HEK293 (cell line): ENCODE measurements around the gene IWS1.

Experiments
- CTCF ChIA-PET: fragments of 350-600 bp; formaldehyde crosslinking; extraction: SDS; loops from one replicate; lab custom pipeline; 2021; ENCODE audit warnings: antibody characterized with exemption; lab: Yijun Ruan, JAX
- POLR2A ChIA-PET: fragments of 300-600 bp; formaldehyde crosslinking; extraction: SDS; loops from one replicate; lab custom pipeline; 2020; ENCODE audit warnings: antibody characterized with exemption, inconsistent platforms; lab: Yijun Ruan, JAX
- H3K27ac ChIP-seq: fragments of 200-500 bp; sonication (Bioruptor generic); 2 replicates; pipeline ENCODE4 v1.5.1; 2014; ENCODE audit warnings: low read depth, low read length, control low read depth, inconsistent platforms; ENCODE audit errors: extremely low read depth
- H3K36me3 ChIP-seq, 2 experiments: fragments of 200-500 bp in 1 of 2; sonication (Bioruptor generic) in 1 of 2; 1 replicate in 1 of 2; 2 replicates in 1 of 2; pipeline ENCODE4 v1.5.1; 2014 to 2017; ENCODE audit warnings: inconsistent platforms in 2 of 2, low read length in 2 of 2; ENCODE audit not compliant: control insufficient read depth in 2 of 2, insufficient read depth in 1 of 2
- H3K4me1 ChIP-seq: fragments of 200-500 bp; sonication (Bioruptor generic); 2 replicates; pipeline ENCODE4 v1.5.1; 2014; ENCODE audit warnings: mild to moderate bottlenecking, low read length, inconsistent platforms; ENCODE audit not compliant: control insufficient read depth, insufficient read depth
- H3K4me3 ChIP-seq: 2 replicates; pipeline ENCODE4 v1.5.1; 2011; ENCODE audit warnings: low read depth, mild to moderate bottlenecking, control low read depth, low read length, moderate library complexity
- H3K9me3 ChIP-seq: fragments of 200-500 bp; sonication (Bioruptor generic); 2 replicates; pipeline ENCODE4 v1.5.1; 2014; ENCODE audit warnings: low read depth, low read length, inconsistent platforms; ENCODE audit not compliant: control insufficient read depth, insufficient read depth
- AEBP2 ChIP-seq: fragments of 450-650 bp; formaldehyde crosslinking; IDR thresholded peaks from 2 replicates; pipeline ENCODE4 v1.5.1; 2016; ENCODE audit warnings: missing biosample characterization, missing genetic modification characterization, borderline replicate concordance
- BCL11A ChIP-seq: fragments of 450-650 bp; formaldehyde crosslinking; IDR thresholded peaks from 2 replicates; pipeline ENCODE4 v1.5.1; 2016; ENCODE audit warnings: low read depth, missing biosample characterization, missing genetic modification characterization
- KLF1 ChIP-seq: fragments of 450-650 bp; formaldehyde crosslinking; IDR thresholded peaks from 2 replicates; pipeline ENCODE4 v1.5.1; 2016; ENCODE audit warnings: missing biosample characterization, missing genetic modification characterization
- KLF8 ChIP-seq: fragments of 450-650 bp; formaldehyde crosslinking; IDR thresholded peaks from 2 replicates; pipeline ENCODE4 v1.5.1; 2016; ENCODE audit warnings: missing biosample characterization, missing genetic modification characterization
- MEIS1 ChIP-seq: sonication (generic); formaldehyde crosslinking; IDR thresholded peaks from 2 replicates; pipeline ENCODE4 v1.8.1; 2022; ENCODE audit warnings: missing genetic modification reagents, mild to moderate bottlenecking, borderline replicate concordance
- PBX3 ChIP-seq: sonication (generic); formaldehyde crosslinking; IDR thresholded peaks from 2 replicates; pipeline ENCODE4 v1.8.1; 2022; ENCODE audit warnings: mild to moderate bottlenecking, moderate library complexity, missing genetic modification reagents
- TRIM28 ChIP-seq: IDR thresholded peaks from 2 replicates; pipeline ENCODE4 v1.6.1; 2011; ENCODE audit warnings: low read length, control low read depth, borderline replicate concordance
- ZBTB17 ChIP-seq: fragments of 450-650 bp; formaldehyde crosslinking; IDR thresholded peaks from 2 replicates; pipeline ENCODE4 v1.5.1; 2016; ENCODE audit warnings: missing biosample characterization, missing genetic modification characterization
- ZFP3 ChIP-seq: fragments of 450-650 bp; formaldehyde crosslinking; IDR thresholded peaks from 2 replicates; pipeline ENCODE4 v1.5.1; 2016; ENCODE audit warnings: low read depth, missing biosample characterization, missing genetic modification characterization
- ZNF280C ChIP-seq: fragments of 450-650 bp; formaldehyde crosslinking; IDR thresholded peaks from 2 replicates; pipeline ENCODE4 v1.5.1; 2016; ENCODE audit warnings: missing biosample characterization, missing genetic modification characterization
- ZNF449 ChIP-seq: fragments of 450-650 bp; formaldehyde crosslinking; IDR thresholded peaks from 2 replicates; pipeline ENCODE4 v1.5.1; 2017; ENCODE audit warnings: missing biosample characterization, mild to moderate bottlenecking, missing genetic modification characterization, moderate library complexity
- ZNF473 ChIP-seq: fragments of 450-650 bp; formaldehyde crosslinking; IDR thresholded peaks from 2 replicates; pipeline ENCODE4 v1.5.1; 2017; ENCODE audit warnings: missing biosample characterization, missing genetic modification characterization
- ZNF585B ChIP-seq: fragments of 450-650 bp; formaldehyde crosslinking; IDR thresholded peaks from 2 replicates; pipeline ENCODE4 v1.5.1; 2016; ENCODE audit warnings: missing biosample characterization, missing genetic modification characterization
- ZNF610 ChIP-seq: fragments of 450-650 bp; formaldehyde crosslinking; IDR thresholded peaks from 2 replicates; pipeline ENCODE4 v1.5.1; 2016; ENCODE audit warnings: missing biosample characterization, missing genetic modification characterization, borderline replicate concordance
- ZNF629 ChIP-seq: fragments of 450-650 bp; formaldehyde crosslinking; IDR thresholded peaks from 2 replicates; pipeline ENCODE4 v1.5.1; 2017; ENCODE audit warnings: missing biosample characterization, missing genetic modification characterization
- ZNF660 ChIP-seq: fragments of 450-650 bp; IDR thresholded peaks from 2 replicates; pipeline ENCODE4 v1.5.1; 2018; ENCODE audit warnings: missing biosample characterization, mild to moderate bottlenecking, missing genetic modification characterization
- ZNF670 ChIP-seq: fragments of 450-650 bp; formaldehyde crosslinking; IDR thresholded peaks from 2 replicates; pipeline ENCODE4 v1.5.1; 2016; ENCODE audit warnings: missing biosample characterization, missing genetic modification characterization, low read depth
- ZNF677 ChIP-seq: fragments of 450-650 bp; IDR thresholded peaks from 2 replicates; pipeline ENCODE4 v1.5.0; 2018; ENCODE audit warnings: missing biosample characterization, mild to moderate bottlenecking, missing genetic modification characterization, moderate library complexity
- ZSCAN23 ChIP-seq: fragments of 450-650 bp; formaldehyde crosslinking; IDR thresholded peaks from 2 replicates; pipeline ENCODE4 v1.5.1; 2016; ENCODE audit warnings: missing biosample characterization, missing genetic modification characterization
- ZSCAN30 ChIP-seq: fragments of 450-650 bp; IDR thresholded peaks from 2 replicates; pipeline ENCODE4 v1.5.1; 2018; ENCODE audit warnings: missing biosample characterization, mild to moderate bottlenecking, missing genetic modification characterization, moderate library complexity

The IWS1 gene

GRCh38 chr2:127537644-127538043 lies 11.4 kb upstream of the IWS1 start:
- no peak overlapping the region for H3K27ac ChIP-seq
- POLR2A ChIA-PET, result no interaction called here
- TF ChIP-seq ZNF677 (tag by site-specific recombination) (no peak), ZSCAN23 (tag by site-specific recombination) (no peak), KLF8 (no peak), KLF1 (tag by site-specific recombination) (no peak), ZNF585B (tag by site-specific recombination) (no peak), ZNF449 (tag by site-specific recombination) (no peak), TRIM28 (no peak), ZSCAN30 (tag by site-specific recombination) (no peak), PBX3 (CRISPR knock-in tag) (no peak), ZNF629 (tag by site-specific recombination) (no peak), ZBTB17 (tag by site-specific recombination) (no peak), ZNF280C (tag by site-specific recombination) (no peak), MEIS1 (CRISPR knock-in tag) (no peak), ZFP3 (tag by site-specific recombination) (no peak), AEBP2 (tag by site-specific recombination) (no peak), ZNF610 (tag by site-specific recombination) (no peak), BCL11A (tag by site-specific recombination) (no peak), ZNF670 (tag by site-specific recombination) (no peak), ZNF473 (no peak), ZNF660 (tag by site-specific recombination) (no peak)
- TF ChIP-seq, all 188 proteins: peak for 0
- CTCF ChIA-PET, result no interaction called here
- no peaks in the 10 kb centered on the region for H3K9me3 ChIP-seq
- H3K4me1 ChIP-seq, result no peaks in the 10 kb centered on the region
- H3K36me3 ChIP-seq, result no peaks in the 10 kb centered on the region
- no peak overlapping the region for H3K4me3 ChIP-seq
